HL-60 (cell line): ENCODE results near the gene CD99.
"Not testable (repeated sequence)": the region's sequence is repeated elsewhere in the genome, so short reads cannot be mapped to it uniquely, and the experiment has no call there.

Experiments
- GABPA ChIP-seq: IDR thresholded peaks from 2 replicates; pipeline ENCODE4 v1.6.1; 2012; ENCODE audit warnings: low read depth
- POLR2AphosphoS5 ChIP-seq: IDR thresholded peaks from 2 replicates; pipeline ENCODE4 v1.6.1; 2012; ENCODE audit warnings: low read depth
- TF ChIP-seq, protein P1 (sequence below): IDR thresholded peaks from one replicate; pipeline ENCODE4 v1.5.1; 2011; ENCODE audit warnings: low read length, control low read depth, inconsistent platforms; ENCODE audit not compliant: insufficient read depth

DNA sequence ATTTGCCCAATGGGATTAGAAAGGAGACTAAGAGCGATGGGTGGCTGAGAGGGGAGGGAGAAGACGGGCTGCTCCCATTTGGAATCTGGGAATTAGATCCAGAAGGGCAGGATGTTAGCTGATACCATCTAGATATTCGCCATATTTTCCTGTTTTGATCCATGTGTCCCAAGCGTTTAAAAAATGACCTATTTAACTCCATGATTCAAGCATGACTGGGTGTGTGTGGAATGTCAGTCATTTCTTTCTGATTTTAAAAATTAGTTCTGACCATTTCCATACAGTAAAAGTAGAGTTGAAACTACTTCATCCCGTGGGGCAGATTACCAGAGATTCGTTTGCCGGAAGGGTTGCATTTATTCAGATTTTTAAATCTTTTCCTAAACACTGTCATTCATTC, 61.3 kb downstream of the CD99 start:
- TF ChIP-seq, protein P1, sequence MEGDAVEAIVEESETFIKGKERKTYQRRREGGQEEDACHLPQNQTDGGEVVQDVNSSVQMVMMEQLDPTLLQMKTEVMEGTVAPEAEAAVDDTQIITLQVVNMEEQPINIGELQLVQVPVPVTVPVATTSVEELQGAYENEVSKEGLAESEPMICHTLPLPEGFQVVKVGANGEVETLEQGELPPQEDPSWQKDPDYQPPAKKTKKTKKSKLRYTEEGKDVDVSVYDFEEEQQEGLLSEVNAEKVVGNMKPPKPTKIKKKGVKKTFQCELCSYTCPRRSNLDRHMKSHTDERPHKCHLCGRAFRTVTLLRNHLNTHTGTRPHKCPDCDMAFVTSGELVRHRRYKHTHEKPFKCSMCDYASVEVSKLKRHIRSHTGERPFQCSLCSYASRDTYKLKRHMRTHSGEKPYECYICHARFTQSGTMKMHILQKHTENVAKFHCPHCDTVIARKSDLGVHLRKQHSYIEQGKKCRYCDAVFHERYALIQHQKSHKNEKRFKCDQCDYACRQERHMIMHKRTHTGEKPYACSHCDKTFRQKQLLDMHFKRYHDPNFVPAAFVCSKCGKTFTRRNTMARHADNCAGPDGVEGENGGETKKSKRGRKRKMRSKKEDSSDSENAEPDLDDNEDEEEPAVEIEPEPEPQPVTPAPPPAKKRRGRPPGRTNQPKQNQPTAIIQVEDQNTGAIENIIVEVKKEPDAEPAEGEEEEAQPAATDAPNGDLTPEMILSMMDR, result not testable (repeated sequence)
- not testable (repeated sequence) for TF ChIP-seq POLR2AphosphoS5, GABPA
